GM12892 (cell line): ENCODE data around the gene ADRM1.

Experiments
- DNase-seq: peaks from one replicate; pipeline ENCODE4 v3.0.0; 2011; ENCODE audit not compliant: insufficient read length
- FAIRE-seq: peaks from 2 replicates; lab custom pipeline; 2011; peaks lifted over from hg19 to GRCh38; lab: Jason Lieb, UNC
- POLR2A ChIP-seq: IDR thresholded peaks from 2 replicates; pipeline ENCODE4 v1.6.1; 2011; ENCODE audit warnings: low read depth, low read length, control low read depth
- POLR2AphosphoS5 ChIP-seq: IDR thresholded peaks from 2 replicates; pipeline ENCODE4 v1.6.1; 2011; ENCODE audit warnings: low read depth, low read length, control low read depth
- TAF1 ChIP-seq: IDR thresholded peaks from 2 replicates; pipeline ENCODE4 v1.6.1; 2011; ENCODE audit warnings: low read depth, mild to moderate bottlenecking, control low read depth, low read length, borderline replicate concordance

ADRM1 gene

DNA sequence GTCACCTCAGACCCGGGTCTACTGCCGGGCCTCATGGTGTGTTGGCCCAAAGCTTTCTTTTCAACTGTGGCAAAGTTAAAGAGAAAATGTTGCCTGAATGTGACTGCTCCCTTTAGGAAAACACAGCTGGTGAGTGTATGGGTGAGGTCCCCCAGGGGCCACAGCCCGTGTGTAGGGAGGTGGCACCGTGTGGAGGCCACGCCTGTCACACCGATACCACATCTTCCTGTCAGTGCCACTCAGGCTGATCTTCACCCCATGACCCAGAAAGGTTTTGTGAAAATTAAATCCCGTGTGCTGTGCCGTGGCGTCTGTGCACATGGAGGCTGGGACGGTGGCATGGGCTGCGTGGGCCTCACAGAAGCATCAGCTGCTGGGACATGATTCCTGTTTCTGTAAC lies 10.7 kb upstream of the ADRM1 start:
- TF ChIP-seq TAF1 (no peak), POLR2A (no peak), POLR2AphosphoS5 (no peak)
- FAIRE-seq (no peak), DNase-seq (no peak)

DNA sequence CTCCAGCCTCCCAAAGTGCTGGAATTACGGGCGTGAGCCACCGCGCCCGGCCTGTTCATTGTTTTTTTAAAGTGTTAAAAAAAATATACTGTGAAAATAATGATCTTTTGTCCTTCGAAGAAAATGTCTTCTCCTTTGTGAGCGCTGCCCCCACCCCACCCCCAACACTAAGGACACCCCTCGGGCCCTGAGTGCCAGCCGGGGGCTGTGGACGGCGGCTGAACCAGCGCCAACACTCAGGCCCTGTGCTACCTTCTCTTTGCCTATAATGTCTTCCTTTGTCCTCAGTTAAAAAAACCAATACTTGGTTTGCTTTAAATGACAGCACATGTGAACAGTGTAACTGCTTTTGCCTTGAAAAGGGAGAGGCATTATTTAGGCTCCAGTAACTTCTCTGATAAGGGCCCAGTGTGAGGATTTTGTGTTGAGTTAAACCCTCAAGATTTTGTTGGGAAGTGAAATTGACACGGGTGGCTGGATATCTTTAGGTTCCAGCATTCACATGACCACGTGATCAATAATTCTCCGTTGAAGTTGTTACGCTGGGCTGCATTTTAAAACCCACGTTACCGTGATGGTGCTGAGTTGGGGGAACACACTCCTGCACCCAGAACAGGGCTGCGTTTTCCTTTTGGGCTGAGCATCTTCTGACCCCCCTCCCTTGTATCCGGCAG lies 9.5 kb upstream of the ADRM1 start:
- TF ChIP-seq POLR2AphosphoS5 (no peak), TAF1 (no peak), POLR2A (no peak)
- DNase-seq (no peak), FAIRE-seq (no peak)

- no peak for DNase-seq
- FAIRE-seq, result no peak
- TF ChIP-seq POLR2A (no peak), TAF1 (no peak), POLR2AphosphoS5 (no peak)
Measured at GRCh38 chr20:62293946-62294345, 8.9 kb upstream of the ADRM1 start.

DNA sequence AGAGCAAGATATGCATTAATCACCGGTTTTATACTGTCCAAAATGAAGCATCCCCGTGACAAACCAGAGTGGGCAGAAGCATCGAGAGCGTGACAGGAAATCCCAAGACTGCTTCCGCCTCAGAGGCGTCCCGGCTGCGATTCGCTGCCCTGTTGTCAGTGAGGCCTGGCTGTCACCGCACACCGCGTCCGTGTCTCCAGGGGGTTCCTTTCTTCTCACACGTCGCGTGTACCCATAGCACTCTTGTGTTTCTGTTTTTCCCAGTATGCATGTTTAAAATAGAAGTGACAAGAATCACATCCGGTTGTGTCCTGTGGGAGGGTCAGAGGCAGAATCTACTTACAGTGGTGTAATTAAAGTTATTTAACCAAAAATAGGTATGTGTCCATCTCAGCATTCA lies 8.3 kb upstream of the ADRM1 start:
- no peak for FAIRE-seq
- TF ChIP-seq TAF1 (no peak), POLR2AphosphoS5 (no peak), POLR2A (no peak)
- DNase-seq, result no peak

GRCh38 chr20:62296724-62297448 lies 5.9 kb upstream of the ADRM1 start:
- FAIRE-seq, result no peak
- no peak for DNase-seq
- no peak for TF ChIP-seq POLR2AphosphoS5
- TF ChIP-seq TAF1, result no peak
- no peak for TF ChIP-seq POLR2A

DNA sequence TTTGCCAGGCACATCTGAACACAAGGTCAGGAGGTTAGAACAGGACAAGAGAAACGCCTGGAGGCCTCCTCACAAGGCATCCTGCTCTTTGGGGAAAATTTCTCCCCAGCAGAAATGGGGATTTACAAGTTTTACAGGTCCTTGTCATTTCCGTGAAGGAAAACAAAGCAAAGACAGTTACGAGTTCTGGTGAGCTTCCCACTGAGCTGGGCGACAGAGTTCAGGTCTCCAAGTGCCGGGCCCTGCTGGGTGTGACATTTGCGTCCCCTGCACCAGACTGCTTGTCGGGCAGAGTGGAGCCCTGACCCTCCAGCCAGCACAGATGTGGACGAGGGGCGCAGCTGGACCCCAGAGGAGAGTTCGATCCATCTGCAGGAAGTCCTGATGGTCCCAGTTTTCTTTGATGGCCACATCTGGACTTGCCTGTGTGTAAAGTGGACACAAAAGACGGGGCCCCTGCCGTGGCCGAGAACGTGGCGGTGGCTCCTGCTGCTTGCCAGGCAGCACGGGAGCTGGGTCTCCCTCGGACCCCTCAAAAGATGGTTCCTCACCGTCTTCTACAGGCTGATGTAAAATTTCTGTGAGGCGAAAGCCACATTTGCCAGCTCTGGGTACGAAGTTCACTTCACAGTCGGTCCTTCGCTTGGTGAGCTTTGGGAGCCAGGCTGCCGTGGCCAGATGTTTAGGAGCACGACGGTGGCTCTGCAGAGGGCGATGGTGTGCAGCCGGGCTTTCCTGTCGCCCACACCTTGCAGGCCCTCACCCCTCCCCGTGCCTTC lies 5.2 kb upstream of the ADRM1 start:
- DNase-seq (no peak), FAIRE-seq (no peak)
- TF ChIP-seq POLR2A, result no peak

- no peak for DNase-seq
- no peak for FAIRE-seq
- TF ChIP-seq POLR2AphosphoS5, result no peak
Measured at GRCh38 chr20:62298577-62299249, 4.1 kb upstream of the ADRM1 start.

GRCh38 chr20:62299666-62300236 lies 3.0 kb upstream of the ADRM1 start:
- TF ChIP-seq TAF1 (no peak), POLR2A (no peak), POLR2AphosphoS5 (no peak)
- DNase-seq, result no peak
- no peak for FAIRE-seq

DNA sequence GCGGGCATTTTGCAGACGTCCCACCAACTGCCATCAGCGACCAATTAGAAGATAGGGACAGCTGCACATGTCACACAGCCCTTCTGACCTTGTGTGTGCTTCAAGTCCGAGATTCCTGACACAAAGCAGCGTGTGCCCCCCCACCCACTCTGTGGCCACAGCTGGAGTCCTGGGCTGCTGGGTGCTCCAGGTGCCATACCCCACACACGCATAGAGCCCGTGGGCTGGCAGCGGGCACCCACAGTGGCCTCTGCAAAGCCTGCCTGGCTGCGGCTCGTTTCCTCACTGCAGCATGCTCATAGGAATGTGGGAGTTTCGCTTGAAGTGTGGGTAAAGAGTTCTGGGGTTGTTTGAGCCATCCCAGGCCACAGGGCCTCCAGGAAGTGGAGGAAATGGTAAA lies 2.5 kb upstream of the ADRM1 start:
- TF ChIP-seq TAF1, result no peak
- no peak for TF ChIP-seq POLR2A
- no peak for TF ChIP-seq POLR2AphosphoS5
- FAIRE-seq (no peak), DNase-seq (no peak)

GRCh38 chr20:62301111-62301668 lies 1.6 kb upstream of the ADRM1 start:
- TF ChIP-seq TAF1 (no peak), POLR2AphosphoS5 (no peak), POLR2A (no peak)
- no peak for FAIRE-seq
- DNase-seq, result no peak

DNA sequence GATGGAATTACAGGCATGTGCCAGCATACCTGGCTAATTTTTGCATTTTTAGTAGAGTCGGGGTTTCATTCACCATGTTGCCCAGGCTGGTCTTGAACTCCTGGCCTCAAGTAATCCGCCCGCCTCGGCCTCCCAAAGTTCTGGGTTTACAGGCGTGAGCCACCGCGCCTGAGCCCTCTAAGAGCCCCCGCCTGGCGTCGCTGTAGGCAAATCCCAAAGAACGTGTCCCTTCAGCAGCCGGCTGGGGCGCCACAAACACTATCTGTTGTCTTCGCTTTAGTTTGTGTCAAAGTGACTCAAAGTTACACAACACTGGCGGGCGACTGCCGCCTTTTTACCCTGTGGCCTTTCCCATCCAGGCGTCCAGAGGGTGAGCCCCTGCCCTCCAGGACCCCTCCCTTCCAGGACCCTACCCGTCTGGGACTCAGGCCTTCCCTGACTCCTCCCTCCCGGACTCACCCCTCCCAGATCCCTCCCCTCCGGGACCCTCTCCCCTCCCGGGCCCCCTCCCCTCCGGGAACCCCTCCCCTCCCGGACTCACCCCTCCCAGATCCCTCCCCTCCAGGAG lies 940 bp upstream of the ADRM1 start:
- DNase-seq (peak; percentile 78), FAIRE-seq (peak; percentile 42)
- TF ChIP-seq POLR2A, result no peak
- TF ChIP-seq POLR2AphosphoS5, result no peak
- TF ChIP-seq TAF1, result no peak
